Vagina (tissue), 2 donors: ENCODE data around the gene EGFR. TPM values are rescaled to one million over a fixed set of nuclear protein-coding genes. Genes with fewer than 3 reads are reported as not detected.

Source experiments
- DNase-seq, 2 donors: peaks; one replicate each; pipeline ENCODE4 v3.0.0-alpha.2; 2017; ENCODE audit errors: extremely low spot score in 2 of 2
- H3K27ac ChIP-seq: fragments of 200-600 bp; sonication (generic); one replicate; pipeline ENCODE4 v1.5.1; 2019
- H3K27me3 ChIP-seq: fragments of 200-600 bp; sonication (generic); one replicate; pipeline ENCODE4 v1.5.1; 2019
- H3K36me3 ChIP-seq, 2 donors: fragments of 200-600 bp; sonication (generic); one replicate each; pipeline ENCODE4 v1.5.1; 2017 to 2019
- H3K4me1 ChIP-seq: fragments of 200-600 bp; sonication (generic); one replicate; pipeline ENCODE4 v1.5.1; 2019
- H3K4me3 ChIP-seq, 2 donors: fragments of 200-600 bp; sonication (generic); 1 replicate in 1 of 2; 2 replicates in 1 of 2; pipeline ENCODE4 v1.5.1; 2016 to 2019
- H3K9me3 ChIP-seq: fragments of 200-600 bp; sonication (generic); one replicate; pipeline ENCODE4 v1.5.1; 2019
- POLR2A ChIP-seq, 2 donors: fragments of 450-650 bp; IDR thresholded peaks; one replicate each; pipeline ENCODE4 v1.6.1; 2017; ENCODE audit warnings: antibody characterized with exemption in 2 of 2, mild to moderate bottlenecking in 2 of 2, moderate library complexity in 2 of 2
- POLR2AphosphoS5 ChIP-seq, 2 donors: sonication (generic); formaldehyde crosslinking; IDR thresholded peaks; one replicate each; pipeline ENCODE4 v1.9.0; 2017; ENCODE audit warnings: antibody characterized with exemption in 2 of 2, mild to moderate bottlenecking in 2 of 2, low read depth in 1 of 2; ENCODE audit not compliant: insufficient read depth in 1 of 2
- intact Hi-C: fragments of 100-400 bp; cut with DNase I; formaldehyde crosslinking; loops from one replicate; pipeline ENCODE4 v1.15.1; 2023
- total RNA-seq: library from RNA; depleted of rRNA; stranded (reverse); fragments of >200 nt; gene quantifications from one replicate; pipeline ENCODE4 v1.2.3, GENCODE V29; 2016
- TF ChIP-seq, protein P1 (sequence below), 3 experiments: fragments of 450-650 bp in 2 of 3; fragments of 200-600 bp in 1 of 3; sonication (generic) in 1 of 3; IDR thresholded peaks; one replicate each; pipeline ENCODE4 v1.5.1; 2017 to 2019; ENCODE audit warnings: antibody characterized with exemption in 3 of 3, mild to moderate bottlenecking in 2 of 3, moderate library complexity in 2 of 3

The EGFR gene
- total RNA-seq, 1 donor from 2014 or later, result 130 TPM

DNA sequence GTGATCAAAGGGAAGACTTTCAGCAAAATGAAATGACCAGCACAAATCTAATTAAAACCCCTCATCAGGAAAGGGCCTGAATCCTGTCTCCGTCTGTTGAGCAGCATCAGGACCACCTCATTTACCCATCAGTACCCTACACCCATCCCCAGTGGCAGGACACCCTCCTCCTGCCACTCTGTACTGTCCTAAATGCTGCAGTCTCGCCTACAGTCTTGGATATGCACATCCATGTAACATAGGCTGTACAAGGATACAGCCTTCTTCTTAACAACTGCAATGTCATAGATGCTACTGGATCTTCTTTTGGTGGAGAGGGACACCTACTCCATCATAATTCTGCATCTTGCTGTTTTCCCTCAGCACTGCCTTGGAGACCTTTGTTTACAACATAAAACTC is 206.0 kb downstream of the EGFR start:
- no peaks in the 10 kb centered on the region for H3K36me3 ChIP-seq
- no peaks in the 10 kb centered on the region for H3K4me1 ChIP-seq
- no peak overlapping the region for H3K4me3 ChIP-seq
- H3K9me3 ChIP-seq, result no peaks in the 10 kb centered on the region
- peak in 1 of 2 donors; percentile 40 for DNase-seq
- no peak for TF ChIP-seq POLR2A (IDR thresholded peaks at IDR 0.05)
- TF ChIP-seq, protein P1, sequence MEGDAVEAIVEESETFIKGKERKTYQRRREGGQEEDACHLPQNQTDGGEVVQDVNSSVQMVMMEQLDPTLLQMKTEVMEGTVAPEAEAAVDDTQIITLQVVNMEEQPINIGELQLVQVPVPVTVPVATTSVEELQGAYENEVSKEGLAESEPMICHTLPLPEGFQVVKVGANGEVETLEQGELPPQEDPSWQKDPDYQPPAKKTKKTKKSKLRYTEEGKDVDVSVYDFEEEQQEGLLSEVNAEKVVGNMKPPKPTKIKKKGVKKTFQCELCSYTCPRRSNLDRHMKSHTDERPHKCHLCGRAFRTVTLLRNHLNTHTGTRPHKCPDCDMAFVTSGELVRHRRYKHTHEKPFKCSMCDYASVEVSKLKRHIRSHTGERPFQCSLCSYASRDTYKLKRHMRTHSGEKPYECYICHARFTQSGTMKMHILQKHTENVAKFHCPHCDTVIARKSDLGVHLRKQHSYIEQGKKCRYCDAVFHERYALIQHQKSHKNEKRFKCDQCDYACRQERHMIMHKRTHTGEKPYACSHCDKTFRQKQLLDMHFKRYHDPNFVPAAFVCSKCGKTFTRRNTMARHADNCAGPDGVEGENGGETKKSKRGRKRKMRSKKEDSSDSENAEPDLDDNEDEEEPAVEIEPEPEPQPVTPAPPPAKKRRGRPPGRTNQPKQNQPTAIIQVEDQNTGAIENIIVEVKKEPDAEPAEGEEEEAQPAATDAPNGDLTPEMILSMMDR (IDR thresholded peaks at IDR 0.05), result no peak
- TF ChIP-seq POLR2AphosphoS5 (IDR thresholded peaks at IDR 0.05; ENCODE audit: insufficient read depth in 1 of 2, low read depth in 1 of 2), result no peak
- intact Hi-C loops, result no loop called here
- no peak overlapping the region for H3K27ac ChIP-seq
- H3K27me3 ChIP-seq, result no peaks in the 10 kb centered on the region

DNA sequence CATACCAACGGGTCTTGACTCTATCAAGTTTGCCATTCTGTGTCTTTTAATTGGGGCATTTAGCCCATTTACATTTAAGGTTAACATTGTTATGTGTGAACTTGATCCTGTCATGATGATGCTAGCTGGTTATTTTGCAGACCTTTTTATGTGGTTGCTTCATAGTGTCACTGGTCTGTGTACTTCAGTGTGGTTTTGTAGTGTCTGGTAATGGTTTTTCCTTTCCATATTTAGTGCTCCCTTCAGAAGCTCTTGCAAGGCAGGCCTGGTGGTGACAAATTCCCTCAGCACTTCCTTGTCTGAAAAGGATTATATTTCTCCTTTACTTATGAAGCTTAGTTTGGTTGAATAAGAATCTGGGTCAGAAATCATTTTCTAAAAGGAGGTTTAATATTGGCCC is 211.2 kb downstream of the EGFR start:
- no peak overlapping the region for H3K27ac ChIP-seq
- intact Hi-C loops, result no loop called here
- TF ChIP-seq POLR2AphosphoS5 (IDR thresholded peaks at IDR 0.05; ENCODE audit: insufficient read depth in 1 of 2, low read depth in 1 of 2) (no peak), POLR2A (IDR thresholded peaks at IDR 0.05) (no peak)
- TF ChIP-seq, protein P1 (IDR thresholded peaks at IDR 0.05), result no peak
- H3K4me1 ChIP-seq, result no peaks in the 10 kb centered on the region
- no peak for DNase-seq
- no peaks in the 10 kb centered on the region for H3K9me3 ChIP-seq
- H3K4me3 ChIP-seq, result no peak overlapping the region
- no peaks in the 10 kb centered on the region for H3K27me3 ChIP-seq
- H3K36me3 ChIP-seq, result no peaks in the 10 kb centered on the region

DNA sequence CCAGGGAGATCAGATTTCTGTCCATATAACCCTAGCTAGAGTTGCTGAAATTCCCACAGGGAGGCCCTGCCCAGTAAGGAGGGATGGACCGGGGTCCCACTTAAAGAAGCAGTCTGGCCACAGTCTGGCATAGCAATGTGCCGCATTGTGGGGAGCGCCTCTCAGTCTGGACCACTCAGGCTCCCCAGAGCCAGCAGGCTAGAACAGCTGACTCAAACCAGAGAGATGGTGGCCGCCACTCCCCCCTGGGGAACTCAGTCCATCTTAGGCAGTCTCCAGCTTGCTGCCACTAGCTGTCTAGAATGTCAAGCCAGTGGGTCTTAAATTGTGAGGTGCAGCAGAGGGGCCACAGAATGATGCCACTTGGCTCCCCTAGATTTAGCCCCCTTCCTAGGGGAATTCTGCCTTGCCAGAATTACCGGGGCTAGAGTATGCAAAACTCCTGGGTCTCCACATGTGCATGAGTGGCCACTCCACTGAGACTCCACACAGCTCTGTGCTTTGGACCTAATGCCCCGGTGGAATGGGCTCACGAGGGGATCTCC is 213.0 kb downstream of the EGFR start:
- no peak overlapping the region for H3K27ac ChIP-seq
- no peaks in the 10 kb centered on the region for H3K4me1 ChIP-seq
- intact Hi-C loops, result no loop called here
- H3K36me3 ChIP-seq, result no peaks in the 10 kb centered on the region
- peak; percentile 60 to 93 for DNase-seq
- no peaks in the 10 kb centered on the region for H3K9me3 ChIP-seq
- no peaks in the 10 kb centered on the region for H3K27me3 ChIP-seq
- H3K4me3 ChIP-seq, result no peak overlapping the region
- TF ChIP-seq, protein P1 (IDR thresholded peaks at IDR 0.05), result no peak
- TF ChIP-seq POLR2A (IDR thresholded peaks at IDR 0.05) (no peak), POLR2AphosphoS5 (IDR thresholded peaks at IDR 0.05; ENCODE audit: insufficient read depth in 1 of 2, low read depth in 1 of 2) (no peak)

DNA sequence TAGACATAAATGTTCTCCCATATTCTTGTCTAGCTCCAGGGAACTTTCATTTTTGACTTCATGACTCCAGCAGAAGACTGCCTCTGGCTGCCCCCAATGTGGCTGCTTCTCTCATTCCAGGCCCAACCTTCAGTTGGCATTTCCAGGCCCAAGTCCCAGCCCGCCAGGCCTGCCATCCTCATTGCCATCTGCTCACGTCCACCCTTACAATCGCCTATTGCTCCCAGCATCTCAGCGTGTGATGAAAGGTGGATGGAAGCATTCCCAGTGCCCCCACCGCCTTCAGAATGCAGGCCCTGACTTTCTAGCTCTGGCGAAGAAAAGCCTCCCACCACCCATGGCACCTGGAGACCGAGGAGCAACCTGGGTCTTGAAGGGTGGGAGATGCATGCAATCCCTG is 214.2 kb downstream of the EGFR start:
- Histone ChIP-seq H3K4me1 (no peaks in the 10 kb centered on the region), H3K36me3 (no peaks in the 10 kb centered on the region), H3K27me3 (no peaks in the 10 kb centered on the region), H3K27ac (no peak overlapping the region), H3K9me3 (no peaks in the 10 kb centered on the region), H3K4me3 (no peak overlapping the region)
- intact Hi-C loops, result no loop called here
- no peak for TF ChIP-seq POLR2A (IDR thresholded peaks at IDR 0.05)
- no peak for TF ChIP-seq POLR2AphosphoS5 (IDR thresholded peaks at IDR 0.05; ENCODE audit: insufficient read depth in 1 of 2, low read depth in 1 of 2)
- TF ChIP-seq, protein P1 (IDR thresholded peaks at IDR 0.05), result no peak
- DNase-seq, result peak in 1 of 2 donors; percentile 58

DNA sequence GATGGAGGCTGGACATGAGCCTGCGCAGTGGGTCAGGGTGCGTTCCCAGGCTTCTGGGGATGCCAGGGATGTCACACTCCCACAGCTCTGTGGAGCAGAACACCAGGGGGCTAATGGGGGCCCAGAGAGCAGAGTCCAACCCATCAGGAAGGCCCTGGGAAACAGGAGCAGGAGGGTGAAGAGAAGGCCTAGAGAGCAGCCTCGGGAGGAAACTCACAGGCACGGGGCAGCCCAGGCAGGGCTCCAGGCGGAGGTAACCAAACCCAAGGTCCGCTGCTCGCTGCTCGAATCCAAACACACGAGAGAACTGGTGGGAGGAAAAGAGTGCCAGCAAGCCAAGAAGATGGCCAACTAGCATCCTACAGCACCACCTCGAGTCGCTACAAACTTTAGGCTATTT is 215.6 kb downstream of the EGFR start:
- no peaks in the 10 kb centered on the region for H3K9me3 ChIP-seq
- no peak for TF ChIP-seq POLR2AphosphoS5 (IDR thresholded peaks at IDR 0.05; ENCODE audit: insufficient read depth in 1 of 2, low read depth in 1 of 2)
- TF ChIP-seq POLR2A (IDR thresholded peaks at IDR 0.05), result no peak
- TF ChIP-seq, protein P1 (IDR thresholded peaks at IDR 0.05), result no peak
- no peaks in the 10 kb centered on the region for H3K4me1 ChIP-seq
- no peaks in the 10 kb centered on the region for H3K36me3 ChIP-seq
- H3K27me3 ChIP-seq, result no peaks in the 10 kb centered on the region
- no peak overlapping the region for H3K27ac ChIP-seq
- DNase-seq, result no peak
- no peak overlapping the region for H3K4me3 ChIP-seq
- intact Hi-C loops, result no loop called here
